ENCODE results near the gene ADAMTS12. TPM values are rescaled to one million over a fixed set of nuclear protein-coding genes. Genes with fewer than 3 reads are reported as not detected.
A peak's percentile ranks its signal among the peaks of the same experiment; 100 is the strongest.

The ADAMTS12 gene
- total RNA-seq, 1 experiment from 2014 or later = 1.2 TPM

DNA sequence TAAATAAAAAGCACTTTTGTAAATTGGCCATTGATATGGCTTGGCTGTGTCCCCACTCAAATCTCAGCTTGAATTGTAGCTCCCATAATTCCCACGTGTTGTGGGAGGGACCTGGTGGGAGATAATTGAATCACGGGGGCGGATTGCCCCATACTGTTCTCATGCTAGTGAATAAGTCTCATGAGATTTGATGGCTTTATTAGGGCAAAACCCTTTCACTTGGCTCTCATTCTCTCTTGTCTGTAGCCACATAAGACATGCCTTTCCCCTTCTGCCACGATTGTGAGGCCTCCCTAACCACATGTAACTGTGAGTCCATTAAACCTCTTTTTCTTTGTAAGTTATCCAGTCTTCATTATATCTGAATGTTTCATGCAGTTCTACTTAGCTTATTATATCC is 297.8 kb downstream of the ADAMTS12 start:
- H3K9me3 Mint-ChIP-seq (ENCODE audit: low read depth, unreplicated experiment) = no peaks in the 10 kb centered on the region
- H3K4me3 Mint-ChIP-seq (ENCODE audit: low read depth, unreplicated experiment) = no peak overlapping the region
- TF ChIP-seq, protein P1, sequence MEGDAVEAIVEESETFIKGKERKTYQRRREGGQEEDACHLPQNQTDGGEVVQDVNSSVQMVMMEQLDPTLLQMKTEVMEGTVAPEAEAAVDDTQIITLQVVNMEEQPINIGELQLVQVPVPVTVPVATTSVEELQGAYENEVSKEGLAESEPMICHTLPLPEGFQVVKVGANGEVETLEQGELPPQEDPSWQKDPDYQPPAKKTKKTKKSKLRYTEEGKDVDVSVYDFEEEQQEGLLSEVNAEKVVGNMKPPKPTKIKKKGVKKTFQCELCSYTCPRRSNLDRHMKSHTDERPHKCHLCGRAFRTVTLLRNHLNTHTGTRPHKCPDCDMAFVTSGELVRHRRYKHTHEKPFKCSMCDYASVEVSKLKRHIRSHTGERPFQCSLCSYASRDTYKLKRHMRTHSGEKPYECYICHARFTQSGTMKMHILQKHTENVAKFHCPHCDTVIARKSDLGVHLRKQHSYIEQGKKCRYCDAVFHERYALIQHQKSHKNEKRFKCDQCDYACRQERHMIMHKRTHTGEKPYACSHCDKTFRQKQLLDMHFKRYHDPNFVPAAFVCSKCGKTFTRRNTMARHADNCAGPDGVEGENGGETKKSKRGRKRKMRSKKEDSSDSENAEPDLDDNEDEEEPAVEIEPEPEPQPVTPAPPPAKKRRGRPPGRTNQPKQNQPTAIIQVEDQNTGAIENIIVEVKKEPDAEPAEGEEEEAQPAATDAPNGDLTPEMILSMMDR (IDR thresholded peaks at IDR 0.05; ENCODE audit: unreplicated experiment) = no peak
- intact Hi-C loops (cut with micrococcal nuclease; ENCODE audit: unreplicated experiment) = no loop called here
- no peaks in the 10 kb centered on the region for H3K36me3 Mint-ChIP-seq (ENCODE audit: insufficient read depth, unreplicated experiment)
- peaks cover 7% of the 10 kb centered on the region for H3K27me3 Mint-ChIP-seq (ENCODE audit: unreplicated experiment)
- H3K4me1 Mint-ChIP-seq (ENCODE audit: low read depth, unreplicated experiment) = no peaks in the 10 kb centered on the region
- DNase-seq = no peak
- no peak overlapping the region for H3K27ac Mint-ChIP-seq (ENCODE audit: unreplicated experiment)
- no TSS peak for BruUV-seq (replicated peaks)
- CTCF ChIA-PET = interaction anchor here (0.6 kb wide), 1 partner anchor 18 kb away, joined by 3 read pairs; no protein-coding TSS in a partner anchor

DNA sequence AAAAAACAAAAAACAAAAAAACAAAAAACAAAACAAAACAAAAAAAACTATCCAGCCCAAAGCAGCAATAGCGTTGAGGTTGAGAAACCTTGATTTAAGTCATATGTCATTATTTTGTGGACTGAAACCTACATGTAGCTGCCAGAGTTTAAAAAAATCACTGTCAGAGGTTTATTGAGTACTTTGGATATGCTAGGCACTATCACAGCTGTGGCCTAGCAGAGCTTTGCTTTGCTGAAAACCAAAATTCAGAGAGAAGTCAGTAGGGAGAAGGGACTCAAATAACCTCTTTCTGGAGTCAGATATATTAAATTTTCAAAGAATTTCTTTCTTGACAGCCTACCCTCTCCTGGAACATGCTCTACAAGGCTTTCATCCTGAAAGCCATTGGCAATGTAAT is 299.5 kb downstream of the ADAMTS12 start:
- no peak for DNase-seq
- BruUV-seq (replicated peaks) = no TSS peak
- H3K36me3 Mint-ChIP-seq (ENCODE audit: insufficient read depth, unreplicated experiment) = no peaks in the 10 kb centered on the region
- H3K9me3 Mint-ChIP-seq (ENCODE audit: low read depth, unreplicated experiment) = no peaks in the 10 kb centered on the region
- H3K4me3 Mint-ChIP-seq (ENCODE audit: low read depth, unreplicated experiment) = no peak overlapping the region
- intact Hi-C loops (cut with micrococcal nuclease; ENCODE audit: unreplicated experiment) = no loop called here
- H3K27me3 Mint-ChIP-seq (ENCODE audit: unreplicated experiment) = peaks cover 7% of the 10 kb centered on the region
- H3K27ac Mint-ChIP-seq (ENCODE audit: unreplicated experiment) = no peak overlapping the region
- TF ChIP-seq, protein P1 (IDR thresholded peaks at IDR 0.05; ENCODE audit: unreplicated experiment) = no peak
- H3K4me1 Mint-ChIP-seq (ENCODE audit: low read depth, unreplicated experiment) = no peaks in the 10 kb centered on the region
- CTCF ChIA-PET = no interaction called here

DNA sequence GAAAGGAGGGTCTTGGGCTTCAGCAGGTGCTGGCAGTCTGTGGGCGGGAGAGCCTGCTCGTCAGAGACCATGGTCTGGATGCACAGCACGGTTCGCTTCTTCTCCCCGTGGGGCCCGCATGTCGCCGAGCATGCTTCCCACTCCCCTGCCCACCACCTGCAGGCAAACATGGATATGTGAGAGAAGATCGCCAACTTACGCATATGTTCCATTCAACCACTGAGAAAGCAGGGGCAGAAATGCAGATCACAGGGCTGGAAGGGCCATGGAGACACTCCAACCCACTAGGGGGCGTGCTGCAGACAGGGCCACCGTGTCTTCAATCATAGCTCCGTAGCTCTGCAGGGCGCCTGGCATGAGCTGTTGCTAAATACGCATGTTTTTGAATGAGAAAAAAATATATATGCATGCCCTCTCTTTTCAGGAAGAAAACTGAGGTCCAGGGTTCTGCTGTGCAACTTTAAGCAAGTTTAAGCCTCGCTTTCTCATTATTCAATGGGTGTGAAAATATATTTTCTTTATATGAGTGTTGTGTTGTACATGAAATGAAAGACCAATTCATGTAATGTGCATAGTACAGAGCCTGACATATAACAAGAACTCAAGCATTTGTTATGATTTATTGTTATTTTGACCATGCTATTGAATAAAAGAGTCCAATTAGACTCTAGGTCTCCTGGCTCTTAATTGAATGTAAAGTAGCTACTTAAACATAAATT is 303.0 kb downstream of the ADAMTS12 start:
- TF ChIP-seq, protein P1 (IDR thresholded peaks at IDR 0.05; ENCODE audit: unreplicated experiment) = no peak
- no peaks in the 10 kb centered on the region for H3K27me3 Mint-ChIP-seq (ENCODE audit: unreplicated experiment)
- CTCF ChIA-PET = no interaction called here
- intact Hi-C loops (cut with micrococcal nuclease; ENCODE audit: unreplicated experiment) = loop anchor here (10.0 kb wide), 1 partner anchor 346 kb away; the partner anchor contains the start of gene RXFP3
- no peak overlapping the region for H3K27ac Mint-ChIP-seq (ENCODE audit: unreplicated experiment)
- no TSS peak for BruUV-seq (replicated peaks)
- no peaks in the 10 kb centered on the region for H3K4me1 Mint-ChIP-seq (ENCODE audit: low read depth, unreplicated experiment)
- no peaks in the 10 kb centered on the region for H3K9me3 Mint-ChIP-seq (ENCODE audit: low read depth, unreplicated experiment)
- DNase-seq = peak; percentile 46
- no peaks in the 10 kb centered on the region for H3K36me3 Mint-ChIP-seq (ENCODE audit: insufficient read depth, unreplicated experiment)
- H3K4me3 Mint-ChIP-seq (ENCODE audit: low read depth, unreplicated experiment) = no peak overlapping the region

DNA sequence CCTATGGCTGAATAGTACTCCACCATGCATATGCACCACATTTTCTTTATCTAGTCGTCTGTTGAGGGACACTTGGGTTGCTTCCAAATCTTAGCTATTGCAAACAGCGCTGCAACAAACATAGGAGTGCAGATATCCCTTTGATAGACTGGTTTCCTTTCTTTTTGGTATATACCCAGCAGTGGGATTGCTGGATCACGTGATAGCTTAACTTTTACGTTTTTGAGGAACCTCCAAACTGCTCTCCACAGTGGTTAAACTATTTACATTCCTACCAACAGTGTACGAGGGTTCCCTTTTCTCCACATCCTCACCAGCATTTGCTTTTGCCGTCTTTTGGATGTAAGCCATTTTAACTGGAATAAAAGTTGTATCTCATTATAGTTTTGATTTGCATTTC is 308.5 kb downstream of the ADAMTS12 start:
- no peaks in the 10 kb centered on the region for H3K4me1 Mint-ChIP-seq (ENCODE audit: low read depth, unreplicated experiment)
- no peak overlapping the region for H3K4me3 Mint-ChIP-seq (ENCODE audit: low read depth, unreplicated experiment)
- CTCF ChIA-PET = no interaction called here
- H3K9me3 Mint-ChIP-seq (ENCODE audit: low read depth, unreplicated experiment) = peaks cover 8% of the 10 kb centered on the region
- BruUV-seq (replicated peaks) = no TSS peak
- no peak for DNase-seq
- intact Hi-C loops (cut with micrococcal nuclease; ENCODE audit: unreplicated experiment) = loop anchor here (10.0 kb wide), 1 partner anchor 351 kb away; the partner anchor contains the start of gene RXFP3
- TF ChIP-seq, protein P1 (IDR thresholded peaks at IDR 0.05; ENCODE audit: unreplicated experiment) = no peak
- no peak overlapping the region for H3K27ac Mint-ChIP-seq (ENCODE audit: unreplicated experiment)
- peaks cover 25% of the 10 kb centered on the region for H3K27me3 Mint-ChIP-seq (ENCODE audit: unreplicated experiment)
- no peaks in the 10 kb centered on the region for H3K36me3 Mint-ChIP-seq (ENCODE audit: insufficient read depth, unreplicated experiment)

Measured in Calu3 (cell line).